HG03095 (cell line): ENCODE measurements around the gene PRR5L.
A peak's percentile ranks its signal among the peaks of the same experiment; 100 is the strongest.
"Not testable (repeated sequence)": the region's sequence is repeated elsewhere in the genome, so short reads cannot be mapped to it uniquely, and the experiment has no call there.

Source experiments
- ATAC-seq: cut with Tn5 transposase; IDR thresholded peaks from one replicate; pipeline ENCODE4 v1.9.1; 2021; ENCODE audit warnings: moderate library complexity; ENCODE audit not compliant: unreplicated experiment

Gene PRR5L

DNA sequence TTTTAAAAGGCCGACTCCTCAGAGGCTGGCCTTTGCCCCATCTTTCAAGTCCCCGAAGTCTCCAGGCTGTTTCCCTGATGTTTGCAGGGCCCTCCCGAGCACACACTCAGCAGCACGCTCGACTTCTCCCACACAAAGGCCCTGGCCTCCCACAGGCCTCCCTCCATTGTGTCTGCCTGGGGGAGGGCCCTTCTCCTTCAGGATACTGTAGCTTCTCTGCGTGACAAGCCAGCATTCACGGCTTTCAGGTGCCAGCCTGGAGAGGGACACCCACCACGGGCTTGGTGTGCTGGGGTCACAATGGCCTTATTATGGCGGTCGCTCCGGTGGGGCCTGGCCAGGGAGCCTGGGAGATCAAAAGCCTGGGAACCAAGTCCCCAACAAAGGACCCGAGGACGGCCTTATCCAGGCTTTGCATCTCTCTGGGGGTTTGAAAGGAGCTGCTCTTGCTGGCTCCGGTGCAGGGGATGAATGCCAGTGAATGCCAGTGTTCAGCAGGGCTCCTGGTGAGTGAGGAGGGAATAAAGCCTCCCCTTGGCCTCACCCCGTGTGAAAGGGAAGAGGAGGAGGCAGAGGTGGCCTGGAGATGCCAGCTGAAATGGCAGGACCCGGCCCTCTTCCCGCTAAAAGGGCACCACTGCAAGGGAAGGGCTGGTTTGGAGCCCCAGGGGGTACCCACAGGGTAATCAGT is 159.0 kb downstream of the PRR5L start:
- no peak for ATAC-seq

DNA sequence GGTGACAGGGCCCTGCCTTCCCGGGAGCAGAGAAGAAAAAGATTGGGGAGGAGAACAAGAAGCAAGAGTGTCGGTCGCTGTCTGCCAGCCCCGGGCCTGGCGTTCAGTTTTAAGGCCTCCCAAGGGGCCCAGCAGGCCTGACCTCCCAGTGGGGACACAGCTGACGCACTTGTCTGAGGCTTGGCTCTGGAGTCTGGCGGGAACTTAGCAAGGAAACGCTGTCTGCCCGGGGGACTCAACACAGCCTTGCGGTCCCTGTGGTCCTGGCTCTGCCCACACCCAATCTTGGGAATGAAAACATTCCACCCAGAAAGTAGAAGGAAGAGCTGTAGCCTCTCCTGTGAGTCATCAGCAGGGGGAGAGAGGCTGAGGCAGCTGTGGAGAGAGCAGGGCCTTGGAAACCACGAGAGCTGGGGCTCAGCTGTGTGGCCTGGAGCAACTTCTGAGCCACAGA is 159.6 kb downstream of the PRR5L start:
- no peak for ATAC-seq

DNA sequence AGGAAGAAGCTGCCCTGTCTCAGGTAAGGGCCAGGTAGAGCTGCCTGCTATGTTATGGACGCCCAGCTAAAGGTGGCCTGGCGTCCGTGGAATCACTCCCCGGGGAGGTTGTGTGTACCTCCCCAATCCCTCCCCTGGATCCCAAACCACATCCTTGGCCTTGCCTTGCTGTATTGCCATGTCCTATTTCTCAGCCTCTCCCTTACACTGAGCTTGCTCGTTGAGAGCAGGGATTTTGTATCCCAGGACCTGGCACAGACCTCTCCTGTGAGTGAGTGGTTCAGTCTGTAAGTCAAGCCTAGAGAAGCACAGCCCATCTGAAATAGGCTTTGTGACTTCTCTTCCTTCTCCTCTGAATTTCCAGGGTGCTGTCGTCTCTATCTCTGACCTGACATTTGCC is 160.1 kb downstream of the PRR5L start:
- ATAC-seq, result no peak

DNA sequence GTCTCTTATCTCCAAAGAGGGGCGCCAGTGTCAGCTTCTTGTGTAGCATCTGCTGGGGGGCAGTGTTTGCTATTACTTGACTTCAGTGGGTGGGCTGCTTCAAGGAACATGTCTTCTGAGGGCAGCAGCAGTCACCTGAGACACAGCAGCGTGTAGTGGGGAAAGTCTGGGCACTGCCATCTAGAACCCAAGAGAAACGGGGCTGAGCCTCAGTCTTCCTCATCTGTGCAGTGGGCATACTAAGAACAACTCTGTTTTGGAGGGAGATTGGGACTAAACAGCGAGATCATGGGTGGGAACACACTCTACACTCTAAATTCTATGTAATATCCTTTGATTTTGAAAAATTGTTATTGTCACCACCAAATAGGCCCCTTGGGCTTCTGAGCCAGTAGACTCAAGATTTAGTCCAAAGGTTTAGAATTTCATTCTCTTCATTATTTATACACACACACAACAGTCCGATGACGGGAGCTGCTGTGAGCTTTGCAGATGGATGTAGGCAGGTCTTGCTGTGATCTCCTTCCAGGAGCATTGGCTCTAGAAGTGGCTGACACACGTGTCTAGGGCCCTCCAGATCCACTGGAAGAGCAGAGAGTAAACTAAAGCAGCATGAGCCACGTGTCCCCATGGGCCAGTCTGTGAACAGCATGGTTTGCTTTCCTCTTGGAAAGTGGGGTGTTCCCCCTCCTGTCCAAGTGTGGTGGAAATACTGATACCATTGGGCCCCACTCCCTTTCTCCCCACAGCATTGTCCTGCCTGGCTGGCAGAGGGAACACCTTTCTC is 162.2 kb downstream of the PRR5L start:
- no peak for ATAC-seq

DNA sequence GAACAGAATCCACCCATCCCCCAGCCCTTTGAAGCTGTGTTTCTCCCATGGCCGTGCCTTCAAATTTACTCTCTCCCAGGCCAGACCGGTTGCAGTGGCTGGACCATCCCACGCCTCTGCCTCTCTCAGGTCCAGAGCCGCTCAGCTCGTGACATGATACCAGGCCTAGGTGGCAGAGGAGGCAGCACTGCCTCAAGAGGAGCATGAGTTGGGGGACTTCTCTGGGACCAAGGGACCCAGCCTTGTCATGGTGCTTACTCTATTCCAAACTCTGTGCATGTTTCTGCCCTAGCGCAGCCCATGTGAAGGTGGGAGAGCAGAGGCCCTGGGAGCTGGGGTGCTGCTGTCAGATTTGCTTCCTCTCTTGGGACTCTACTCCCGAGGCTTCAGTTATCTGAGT is 163.0 kb downstream of the PRR5L start:
- ATAC-seq, result no peak

DNA sequence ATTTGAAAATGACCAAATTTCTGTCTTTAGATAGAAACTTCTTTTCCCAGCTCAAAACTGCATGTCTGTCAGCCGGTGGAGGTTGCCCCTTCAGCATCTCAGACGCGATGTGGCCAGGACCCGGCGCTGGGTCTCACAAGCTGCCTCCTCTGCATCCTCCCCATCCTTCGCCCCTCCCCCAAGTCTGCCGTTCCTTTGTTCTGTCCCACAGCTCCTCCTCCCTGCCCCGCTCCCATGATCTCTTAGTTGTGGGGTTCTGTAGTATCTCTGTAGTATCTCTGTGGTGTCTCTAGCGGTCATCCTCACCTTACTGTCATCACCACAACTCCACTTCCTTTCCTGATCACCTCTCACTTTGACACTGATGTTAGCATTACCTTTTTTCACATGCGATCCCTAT is 164.1 kb downstream of the PRR5L start:
- no peak for ATAC-seq

DNA sequence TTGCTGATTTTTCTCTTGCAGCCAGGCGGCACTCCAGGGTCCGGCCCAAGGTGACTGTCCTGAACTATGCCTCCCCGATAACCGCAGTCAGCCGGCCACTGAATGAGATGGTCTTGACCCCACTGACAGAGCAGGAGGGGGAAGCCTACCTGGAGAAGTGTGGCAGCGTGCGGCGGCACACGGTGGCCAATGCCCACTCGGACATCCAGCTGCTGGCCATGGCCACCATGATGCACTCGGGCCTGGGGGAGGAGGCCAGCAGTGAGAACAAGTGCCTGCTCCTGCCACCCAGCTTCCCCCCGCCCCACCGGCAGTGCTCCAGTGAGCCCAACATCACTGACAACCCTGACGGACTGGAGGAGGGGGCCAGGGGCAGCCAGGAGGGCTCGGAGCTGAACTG is 166.2 kb downstream of the PRR5L start:
- ATAC-seq, result no peak

DNA sequence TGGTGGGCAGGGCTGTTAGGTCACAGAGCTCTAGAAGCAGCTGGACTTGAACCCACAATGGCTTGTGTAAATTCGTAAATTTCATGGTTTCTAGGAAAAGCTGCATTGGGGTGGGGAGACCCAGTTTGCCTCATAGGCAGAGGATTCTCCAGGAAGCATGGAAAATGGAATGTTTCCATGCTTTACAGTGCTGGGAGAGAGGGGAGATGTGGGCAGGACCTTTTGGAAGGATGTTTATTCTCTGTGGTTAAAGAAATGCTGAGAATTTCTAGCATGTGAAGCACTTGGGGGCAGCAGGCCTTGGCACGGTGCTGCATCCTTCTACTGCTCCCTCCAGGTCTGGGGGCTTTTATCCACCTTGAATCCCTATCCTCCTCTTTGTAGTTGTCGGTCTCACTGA is 167.7 kb downstream of the PRR5L start:
- ATAC-seq, result no peak

DNA sequence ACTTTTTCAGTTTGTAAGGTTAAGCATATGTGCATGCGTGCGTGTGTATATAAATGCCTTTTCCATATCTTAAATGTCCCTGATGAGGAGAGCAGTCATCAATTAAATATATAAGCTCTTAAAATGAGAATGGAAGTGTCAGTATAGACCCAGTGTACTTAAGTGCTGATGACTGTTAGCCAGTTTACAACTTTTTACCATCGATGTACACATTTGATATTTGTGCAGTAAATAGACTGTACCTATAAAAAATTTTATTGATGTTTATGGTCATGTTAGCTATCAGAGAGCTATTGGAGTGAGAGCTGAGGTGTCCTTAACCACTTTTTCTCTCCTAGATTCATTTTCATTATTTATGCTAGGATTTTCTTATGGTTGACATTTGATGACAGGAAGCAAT is 168.6 kb downstream of the PRR5L start:
- ATAC-seq, result no peak

DNA sequence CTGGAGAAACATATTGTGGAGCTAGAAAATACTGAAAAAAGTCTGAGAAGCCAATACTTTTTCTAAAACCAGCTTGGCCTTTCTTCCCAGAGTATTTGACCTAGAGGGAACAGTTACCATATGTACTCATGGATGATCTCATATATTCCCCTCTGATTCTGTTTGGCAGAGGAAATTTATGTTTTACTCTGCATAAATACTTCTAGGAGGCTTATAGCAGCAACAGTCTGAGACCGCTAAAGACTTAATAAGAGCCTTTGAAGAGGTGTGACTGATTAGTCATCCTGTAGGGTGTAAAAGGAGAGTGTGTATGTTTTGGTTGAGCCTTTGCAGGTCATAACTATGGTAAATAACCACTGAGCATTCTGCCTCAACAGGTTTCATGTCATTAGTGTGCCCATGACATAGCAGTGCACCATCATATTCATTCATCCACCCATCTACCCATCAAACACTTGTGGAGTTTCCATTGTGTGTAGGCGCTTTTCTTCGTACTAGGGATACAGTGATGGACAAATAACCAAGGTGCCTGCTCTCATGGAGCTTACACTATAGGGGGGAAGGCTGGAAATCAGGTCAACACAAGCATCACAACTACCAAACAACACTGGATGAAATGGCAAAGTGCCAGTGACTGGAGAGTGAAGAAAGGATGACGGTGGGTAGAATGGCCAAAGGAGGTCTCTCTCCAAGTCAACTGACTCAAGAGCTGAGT is 169.5 kb downstream of the PRR5L start:
- ATAC-seq, result no peak

DNA sequence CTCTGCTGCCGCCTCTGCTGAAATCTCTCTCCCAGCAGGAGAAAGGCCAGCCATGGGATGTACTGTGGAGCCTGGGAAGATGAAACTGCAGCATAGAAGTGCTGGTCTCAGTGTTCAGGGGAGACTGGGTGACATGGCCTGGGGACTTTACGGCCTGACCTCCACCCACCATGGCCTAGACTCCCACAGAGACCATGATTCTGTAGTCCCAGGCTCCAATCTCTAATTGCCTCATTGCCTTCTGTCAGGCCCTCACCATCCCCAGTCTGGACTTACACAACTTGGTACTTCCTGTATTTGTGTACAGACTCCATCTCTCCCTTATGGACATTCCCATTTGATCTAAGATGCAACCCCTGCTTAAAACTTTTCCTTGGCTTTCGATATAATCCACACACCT is 170.9 kb downstream of the PRR5L start:
- ATAC-seq, result no peak

DNA sequence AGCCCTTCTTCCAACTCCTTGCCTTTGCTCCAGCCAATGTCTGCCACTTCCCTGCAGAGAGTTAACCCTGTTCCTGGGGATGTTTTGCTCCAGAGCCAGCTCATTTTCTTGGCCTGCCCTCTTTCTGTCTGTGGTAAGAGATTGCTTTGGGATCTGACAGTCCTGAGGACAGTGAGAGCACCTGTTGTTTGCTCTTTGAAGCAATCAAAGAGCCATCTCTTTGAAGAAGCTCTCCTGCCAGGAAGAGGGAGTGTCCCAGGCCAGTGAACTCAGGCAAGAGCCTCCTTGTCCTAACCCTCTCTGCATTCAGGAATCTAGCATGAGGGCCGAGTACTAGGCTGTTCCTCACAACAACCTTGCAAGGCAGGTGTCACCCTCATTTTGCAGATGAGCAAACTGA is 171.8 kb downstream of the PRR5L start:
- no peak for ATAC-seq

DNA sequence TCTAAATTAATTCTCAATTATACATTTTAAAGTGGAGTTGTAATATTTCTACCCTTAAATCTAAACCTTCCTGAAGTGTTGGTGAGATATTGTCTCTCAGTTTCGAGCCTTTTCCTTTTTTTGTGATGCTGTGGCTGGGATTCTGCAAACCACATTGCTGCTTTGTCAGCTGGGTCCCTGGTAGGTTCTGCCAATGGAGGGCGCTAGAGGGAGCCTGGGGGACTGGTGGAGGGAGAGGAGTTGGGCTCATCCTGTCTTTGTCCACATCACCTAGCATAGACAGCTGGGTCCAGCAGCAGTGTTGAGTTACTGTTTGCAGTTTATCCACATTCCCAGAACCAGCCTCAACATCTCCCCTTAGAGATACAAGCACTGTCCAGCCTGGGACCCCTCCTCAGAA is 173.0 kb downstream of the PRR5L start:
- ATAC-seq, result no peak

DNA sequence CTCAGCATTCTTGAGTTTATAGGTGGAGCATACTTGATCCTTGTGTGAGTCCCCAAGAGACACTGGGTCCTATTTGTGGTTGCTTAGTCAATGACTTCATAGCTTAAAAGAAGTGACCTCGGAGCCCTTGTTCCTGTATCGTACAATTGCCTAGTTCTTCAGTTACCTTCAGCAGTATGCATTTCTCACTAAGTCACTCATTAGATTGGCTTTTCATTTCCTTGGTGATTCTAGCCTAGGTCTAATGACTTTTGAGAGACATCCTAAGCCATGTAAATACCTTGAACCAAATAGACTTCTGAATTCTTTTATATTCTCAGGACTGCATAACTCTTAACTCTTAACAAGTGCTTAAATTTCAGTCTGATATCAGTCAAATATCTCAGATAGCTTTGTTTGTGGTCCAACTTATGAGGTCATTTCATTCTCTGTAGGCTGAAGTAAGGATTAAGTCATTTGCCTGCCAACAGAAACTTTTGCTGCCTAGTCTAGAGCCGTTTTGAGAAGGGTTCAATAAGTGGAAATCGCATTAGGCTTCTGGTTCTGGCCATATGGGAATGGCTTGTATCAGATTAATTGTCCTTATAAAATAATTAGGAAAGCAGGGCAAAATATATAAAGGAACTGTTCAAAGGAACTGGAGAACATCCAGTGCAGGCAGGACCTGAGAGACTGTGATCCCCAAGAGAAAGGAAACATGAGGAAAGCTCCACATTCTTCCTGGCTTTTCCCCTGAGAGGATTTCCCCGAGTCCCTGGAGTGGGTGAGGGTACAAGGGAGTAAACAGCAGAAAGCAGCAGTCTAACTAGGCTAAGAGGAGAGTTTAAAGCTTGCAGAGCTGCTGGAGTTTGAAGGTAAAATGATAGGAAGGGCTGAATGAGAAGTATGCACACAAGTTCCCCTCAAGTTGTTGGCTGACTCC is 174.1 kb downstream of the PRR5L start:
- no peak for ATAC-seq

DNA sequence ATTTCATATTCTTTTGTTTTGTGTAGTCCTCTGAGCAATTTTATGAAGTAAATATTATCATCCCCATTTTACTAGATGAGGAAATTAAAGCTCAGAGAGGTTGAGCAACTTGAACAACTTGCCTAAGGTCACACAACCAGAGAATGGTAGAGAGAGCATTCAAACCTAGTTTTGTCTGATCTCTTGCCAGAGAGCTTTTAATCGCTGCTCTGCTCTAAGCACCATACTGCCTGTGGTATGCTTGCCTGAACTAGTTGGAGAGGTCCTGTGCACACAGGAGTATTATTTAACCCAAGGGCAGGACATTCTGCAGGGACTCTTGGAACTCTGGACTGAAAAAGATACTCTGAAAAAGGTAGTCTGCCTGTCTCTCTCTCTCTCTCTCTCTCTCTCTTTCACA is 175.5 kb downstream of the PRR5L start:
- no peak for ATAC-seq

DNA sequence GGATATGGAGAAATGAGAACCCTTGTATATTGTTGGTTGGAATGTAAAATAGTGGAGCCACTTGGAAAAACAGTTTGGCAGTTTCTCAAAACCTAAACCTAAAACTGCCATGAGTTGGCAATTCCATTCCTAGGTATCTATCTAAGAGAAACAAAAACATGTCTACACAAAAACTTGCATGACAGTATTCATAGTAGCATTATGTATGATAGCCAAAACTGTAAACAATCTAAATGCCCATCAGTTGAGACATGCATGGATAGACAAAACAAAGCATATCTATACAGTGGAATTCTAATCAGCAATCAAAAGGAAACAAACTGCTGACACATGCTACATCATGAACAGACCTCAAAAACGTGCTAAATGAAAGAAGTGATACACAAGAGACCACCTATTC is 179.1 kb downstream of the PRR5L start:
- no peak for ATAC-seq

DNA sequence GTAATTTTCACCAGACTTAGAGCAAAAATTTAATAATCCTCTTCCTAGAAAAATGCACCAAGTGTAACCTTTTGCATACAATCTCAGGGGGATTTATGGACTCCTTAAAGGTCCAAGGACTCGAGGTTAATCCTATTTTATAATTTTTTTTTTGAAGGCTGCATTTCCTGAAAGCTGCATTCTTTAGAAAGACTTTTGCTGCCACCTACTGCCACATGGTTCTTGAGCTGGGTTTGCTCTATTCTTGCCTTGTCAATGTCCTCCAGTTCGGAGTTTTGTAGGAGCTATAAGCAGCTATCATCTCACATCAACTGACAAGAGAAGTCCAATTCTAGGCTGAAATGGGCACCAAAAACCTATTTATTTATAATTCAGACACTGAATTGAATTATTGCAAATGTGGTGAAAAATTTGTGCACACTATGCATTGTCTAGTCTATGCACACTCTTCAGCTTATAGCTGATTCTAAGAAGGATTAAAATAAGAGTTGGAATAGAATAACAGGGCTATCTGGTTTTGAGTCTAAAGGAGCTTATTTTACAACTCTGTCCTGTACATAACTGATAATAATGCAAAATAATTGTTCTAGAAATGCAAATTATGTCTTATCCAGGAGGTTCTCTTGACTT is 182.7 kb downstream of the PRR5L start:
- peak; percentile 52 for ATAC-seq

DNA sequence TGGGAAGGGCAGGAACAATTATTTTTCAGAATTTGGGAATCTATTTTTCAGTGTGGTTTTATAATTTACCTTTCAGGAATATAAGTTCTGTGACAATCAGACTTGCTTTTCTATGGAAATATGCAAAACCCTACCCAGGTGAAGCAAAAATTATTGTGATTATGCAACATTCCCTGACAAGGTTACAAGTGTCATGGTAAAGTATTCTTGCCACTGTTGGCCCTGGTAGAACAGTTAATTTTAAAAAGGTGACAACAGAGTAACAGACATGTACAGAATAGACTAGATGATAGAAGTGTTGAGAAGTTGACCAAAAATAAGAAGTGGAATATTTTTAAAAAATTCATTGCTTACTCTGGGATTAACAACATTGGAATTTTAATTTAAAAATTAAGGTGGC is 184.7 kb downstream of the PRR5L start:
- ATAC-seq, result no peak

DNA sequence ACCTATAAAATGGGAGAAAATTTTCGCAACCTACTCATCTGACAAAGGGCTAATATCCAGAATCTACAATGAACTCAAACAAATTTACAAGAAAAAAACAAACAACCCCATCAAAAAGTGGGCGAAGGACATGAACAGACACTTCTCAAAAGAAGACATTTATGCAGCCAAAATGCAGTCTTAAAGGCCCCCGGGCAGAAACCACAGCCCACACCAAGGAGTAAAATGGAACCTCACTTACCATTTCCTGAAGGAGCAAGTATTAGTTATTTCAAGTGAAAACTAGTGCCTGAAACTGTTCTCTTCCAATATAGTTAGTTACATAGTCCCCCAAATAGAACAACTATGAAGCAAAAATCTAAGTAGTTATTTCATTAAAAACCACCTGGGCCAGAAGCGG is 187.0 kb downstream of the PRR5L start:
- not testable (repeated sequence) for ATAC-seq

DNA sequence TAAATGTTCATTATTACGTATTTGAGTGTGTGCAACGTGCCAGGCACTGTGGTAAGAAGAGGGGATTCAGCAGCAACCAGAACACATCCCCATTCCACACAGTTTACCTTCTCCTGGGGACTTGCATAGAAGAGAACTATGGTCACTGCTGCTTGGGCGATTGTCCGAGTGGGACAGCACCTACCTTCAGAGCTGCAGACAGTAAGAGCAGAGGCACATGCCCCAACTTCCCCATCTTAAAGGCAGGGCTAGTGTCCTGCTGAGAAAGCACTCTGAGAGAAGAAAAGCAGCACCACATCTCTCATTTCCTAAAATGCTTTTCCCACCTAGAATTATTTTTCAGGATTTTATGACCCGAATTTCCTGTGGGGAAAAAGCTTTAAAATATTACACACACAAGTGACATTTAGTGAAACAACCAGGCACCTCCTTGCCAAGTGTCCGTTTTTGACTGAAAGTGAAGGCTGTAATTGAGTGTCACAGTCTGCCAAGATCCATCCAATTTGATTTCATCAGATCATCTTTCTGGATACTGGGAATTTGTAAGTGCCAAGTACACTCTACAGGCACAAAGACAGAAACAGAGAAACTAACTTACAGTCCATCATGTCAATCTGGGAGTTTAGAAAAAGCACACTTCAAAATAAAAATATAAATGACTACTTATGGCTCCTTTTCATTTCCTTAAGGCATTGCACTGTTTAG is 189.4 kb downstream of the PRR5L start:
- no peak for ATAC-seq
